Measurements from ENCODE around the gene TMEM255B. TPM values are rescaled to one million over a fixed set of nuclear protein-coding genes. Genes with fewer than 3 reads are reported as not detected.

The TMEM255B gene
- total and polyA plus RNA-seq, 11 donors = 1.4 to 20.3 (median 4.4) TPM

- H3K4me1 ChIP-seq = peaks cover 0 to 10% (median 6%) of the 10 kb centered on the region in 12 donors
- TF ChIP-seq POLR2A (IDR thresholded peaks at IDR 0.05) (no peak), CTCF (IDR thresholded peaks at IDR 0.05) (no peak)
- intact Hi-C loops (cut with DNase I) = no loop called here
- WGBS, 4 donors = 90 to 95% (median 92%) methylated on average over 20 to 27 of the region's 27 CpGs
- DNase-seq = peak in 1 of 5 donors; percentile 16
- no peaks in the 10 kb centered on the region for H3K36me3 ChIP-seq
- ATAC-seq = no peak
- H3K9me3 ChIP-seq = peaks cover 0 to 15% (median 3%) of the 10 kb centered on the region in 12 donors
- H3K27ac ChIP-seq = no peak overlapping the region
- H3K27me3 ChIP-seq = no peaks in the 10 kb centered on the region
- H3K4me3 ChIP-seq = no peak overlapping the region
Observed at GRCh38 chr13:113805431-113806103, 46.5 kb downstream of the TMEM255B start.

GRCh38 chr13:113806104-113806471 is 47.1 kb downstream of the TMEM255B start:
- Histone ChIP-seq H3K4me1 (peaks cover 0 to 10% (median 6%) of the 10 kb centered on the region in 12 donors), H3K27me3 (no peaks in the 10 kb centered on the region), H3K36me3 (no peaks in the 10 kb centered on the region), H3K27ac (no peak overlapping the region), H3K9me3 (peaks cover 0 to 15% (median 3%) of the 10 kb centered on the region in 12 donors), H3K4me3 (no peak overlapping the region)
- WGBS, 4 donors = 88 to 97% (median 92%) methylated on average over 5 to 11 of the region's 11 CpGs
- DNase-seq = peak in 2 of 5 donors; percentile 19 to 33
- TF ChIP-seq CTCF (IDR thresholded peaks at IDR 0.05) (no peak), POLR2A (IDR thresholded peaks at IDR 0.05) (no peak)
- intact Hi-C loops (cut with DNase I) = no loop called here
- no peak for ATAC-seq

GRCh38 chr13:113806526-113806925 is 47.5 kb downstream of the TMEM255B start:
- no peaks in the 10 kb centered on the region for H3K36me3 ChIP-seq
- H3K4me3 ChIP-seq = no peak overlapping the region
- no peak overlapping the region for H3K27ac ChIP-seq
- 89 to 100% (median 92%) methylated on average over 6 to 13 of the region's 13 CpGs for WGBS, 4 donors
- H3K27me3 ChIP-seq = no peaks in the 10 kb centered on the region
- TF ChIP-seq POLR2A (IDR thresholded peaks at IDR 0.05) = no peak
- no peak for TF ChIP-seq CTCF (IDR thresholded peaks at IDR 0.05)
- ATAC-seq = no peak
- DNase-seq = peak in 2 of 5 donors; percentile 22 to 46
- H3K9me3 ChIP-seq = peaks cover 0 to 15% (median 3%) of the 10 kb centered on the region in 12 donors
- H3K4me1 ChIP-seq = peaks cover 0 to 10% (median 5%) of the 10 kb centered on the region in 12 donors
- intact Hi-C loops (cut with DNase I) = no loop called here

GRCh38 chr13:113808058-113808834 is 49.2 kb downstream of the TMEM255B start:
- H3K9me3 ChIP-seq = peaks cover 0 to 15% (median 3%) of the 10 kb centered on the region in 12 donors
- peaks cover 0 to 2% (median under 1%) of the 10 kb centered on the region in 12 donors for H3K4me1 ChIP-seq
- H3K36me3 ChIP-seq = no peaks in the 10 kb centered on the region
- ATAC-seq = no peak
- TF ChIP-seq POLR2A (IDR thresholded peaks at IDR 0.05) (no peak), CTCF (IDR thresholded peaks at IDR 0.05) (no peak)
- no peak for DNase-seq
- no peak overlapping the region for H3K27ac ChIP-seq
- intact Hi-C loops (cut with DNase I) = no loop called here
- no peaks in the 10 kb centered on the region for H3K27me3 ChIP-seq
- 82 to 86% (median 85%) methylated on average over 12 of the region's 12 CpGs for WGBS, 4 donors
- no peak overlapping the region for H3K4me3 ChIP-seq
